Heart left ventricle (tissue), 16 donors: ENCODE results near the gene TAC4. TPM values are rescaled to one million over a fixed set of nuclear protein-coding genes. Genes with fewer than 3 reads are reported as not detected.

Experiments
- ATAC-seq, 4 donors: fragments of 200-7000 bp; cut with Tn5 transposase; one replicate each; pipeline ENCODE4 v1.9.1; 2020 to 2022; ENCODE audit warnings: moderate library complexity in 4 of 4, mild to moderate bottlenecking in 3 of 4, moderate number of reproducible peaks in 1 of 4
- DNase-seq, 5 donors: peaks; one replicate each; pipeline ENCODE4 v3.0.0-alpha.2; 2020
- H3K27ac ChIP-seq, 12 donors: fragments of 200-600 bp; sonication (generic) in 4 of 12; one replicate each; pipeline versions ENCODE4 v1.5.0 to v1.8.0; 2016 to 2022; ENCODE audit warnings: mild to moderate bottlenecking in 2 of 12
- H3K27me3 ChIP-seq, 9 donors: fragments of 200-600 bp; sonication (generic) in 2 of 9; one replicate each; pipeline versions ENCODE4 v1.5.1 to v1.8.0; 2016 to 2022; ENCODE audit warnings: mild to moderate bottlenecking in 3 of 9
- H3K36me3 ChIP-seq, 9 donors: fragments of 200-600 bp; sonication (generic) in 2 of 9; one replicate each; pipeline versions ENCODE4 v1.5.0 to v1.8.0; 2018 to 2022; ENCODE audit warnings: mild to moderate bottlenecking in 2 of 9
- H3K4me1 ChIP-seq, 12 donors: fragments of 200-600 bp; sonication (generic) in 4 of 12; one replicate each; pipeline versions ENCODE4 v1.5.0 to v1.8.0; 2016 to 2022; ENCODE audit warnings: mild to moderate bottlenecking in 3 of 12
- H3K4me3 ChIP-seq, 12 donors: fragments of 200-600 bp; sonication (generic) in 4 of 12; one replicate each; pipeline versions ENCODE4 v1.5.0 to v1.8.0; 2017 to 2022; ENCODE audit warnings: mild to moderate bottlenecking in 9 of 12, moderate library complexity in 4 of 12
- H3K9me3 ChIP-seq, 12 donors: fragments of 200-600 bp; sonication (generic) in 4 of 12; one replicate each; pipeline versions ENCODE4 v1.5.0 to v1.8.0; 2016 to 2022; ENCODE audit warnings: mild to moderate bottlenecking in 1 of 12
- POLR2A ChIP-seq, 2 donors: fragments of 450-650 bp; IDR thresholded peaks; one replicate each; pipeline ENCODE4 v1.6.1; 2017; ENCODE audit warnings: antibody characterized with exemption in 2 of 2, mild to moderate bottlenecking in 2 of 2, moderate library complexity in 2 of 2
- WGBS, 4 donors: extraction: QIAGEN DNeasy Blood & Tissue Kit in 2 of 4; methylation state at CpG; one replicate each; pipeline versions ENCODE4 v1.1.5 to v1.1.7; 2013 to 2018; 5-methylcytosine and 5-hydroxymethylcytosine counted together
- intact Hi-C, 10 donors: fragments of 100-400 bp; cut with DNase I; formaldehyde crosslinking; loops; one replicate each; pipeline versions ENCODE4 v1.11.1 to v1.14.2; 2022
- polyA plus RNA-seq, 2 donors: library from polyadenylated mRNA; stranded (reverse); fragments of 200-250 nt; gene quantifications; one replicate each; pipeline ENCODE4 v1.2.3, GENCODE V29; 2013
- total RNA-seq, 9 donors: library from RNA; depleted of rRNA in 2 of 9; stranded (reverse); fragments of >200 nt in 2 of 9; fragmentation: NEBNext Ultra II Directional in 3 of 9; extraction: Animal tissue kit (Norgen Biotek cat#: 25700) in 3 of 9; gene quantifications; one replicate each; pipeline versions ENCODE4 v1.1.0 to v1.2.4, GENCODE V29; 2016 to 2023
- TF ChIP-seq, protein P1 (sequence below), 12 donors: fragments of 200-600 bp; sonication (generic) in 4 of 12; IDR thresholded peaks; one replicate each; pipeline versions ENCODE4 v1.5.0 to v1.8.0; 2018 to 2022; ENCODE audit warnings: antibody characterized with exemption in 12 of 12, mild to moderate bottlenecking in 5 of 12
- donor health status: ischemic (EF 13 %, LVEDD 7.1; RV severe dilation, severe dysfunction).
- donor health status: healthy with polysubstance abuse.
- donor health status: DM: no; HTN: yes; CAD: no.
- donor health status: DM: no; HTN: no; CAD: no.
- donor health status: ischemic (EF 25% LVEDD 6.9; RV normal size, moderate dysfunction).
- donor health status: ischemic (EF 25% LVEDD 5.7; RV mildly dilated, moderate dysfunction).
- donor health status: healthy.
- donor health status: DM: yes; HTN: yes; CAD: no.
- donor health status: ischemic (EF 35%, LVEDD 5.7; RV mildly dilated, moderate dysfunction).
- donor health status: nonischemic (EF 11% LVEDD 7.7; RV severe dilation, severe dysfunction).
- donor health status: DM: yes; HTN: yes; CAD: no.
- donor health status: PGD.
- donor health status: ischemic (EF 29% LVEDD 5.4; RV normal size, mild dysfunction).
- donor health status: nonischemic (EF 23%, LVEDD 6.1; RV moderate dilation, normal function).

Gene TAC4
- total and polyA plus RNA-seq, 11 donors: 0.50 to 2.1 (median 1.3) TPM; not detected in 8

GRCh38 chr17:49869038-49869374 is 21.1 kb upstream of the TAC4 start:
- WGBS, 4 donors: 33 to 56% (median 47%) methylated on average over 1 of the region's 1 CpG

GRCh38 chr17:49866882-49867413 is 19.1 kb upstream of the TAC4 start:
- Histone ChIP-seq H3K4me3 (no peak overlapping the region), H3K4me1 (peaks cover 0 to 8% (median 0%) of the 10 kb centered on the region in 12 donors), H3K9me3 (no peaks in the 10 kb centered on the region), H3K27ac (no peak overlapping the region), H3K36me3 (no peaks in the 10 kb centered on the region), H3K27me3 (peaks cover 0 to 6% (median 0%) of the 10 kb centered on the region in 9 donors)
- 57 to 84% (median 81%) methylated on average over 3 of the region's 3 CpGs for WGBS, 4 donors
- intact Hi-C loops: loop anchor here in 3 of 10 donors (10.0 kb wide), 2 partner anchors 208 to 218 kb away; no protein-coding TSS in a partner anchor
- TF ChIP-seq, protein P1, sequence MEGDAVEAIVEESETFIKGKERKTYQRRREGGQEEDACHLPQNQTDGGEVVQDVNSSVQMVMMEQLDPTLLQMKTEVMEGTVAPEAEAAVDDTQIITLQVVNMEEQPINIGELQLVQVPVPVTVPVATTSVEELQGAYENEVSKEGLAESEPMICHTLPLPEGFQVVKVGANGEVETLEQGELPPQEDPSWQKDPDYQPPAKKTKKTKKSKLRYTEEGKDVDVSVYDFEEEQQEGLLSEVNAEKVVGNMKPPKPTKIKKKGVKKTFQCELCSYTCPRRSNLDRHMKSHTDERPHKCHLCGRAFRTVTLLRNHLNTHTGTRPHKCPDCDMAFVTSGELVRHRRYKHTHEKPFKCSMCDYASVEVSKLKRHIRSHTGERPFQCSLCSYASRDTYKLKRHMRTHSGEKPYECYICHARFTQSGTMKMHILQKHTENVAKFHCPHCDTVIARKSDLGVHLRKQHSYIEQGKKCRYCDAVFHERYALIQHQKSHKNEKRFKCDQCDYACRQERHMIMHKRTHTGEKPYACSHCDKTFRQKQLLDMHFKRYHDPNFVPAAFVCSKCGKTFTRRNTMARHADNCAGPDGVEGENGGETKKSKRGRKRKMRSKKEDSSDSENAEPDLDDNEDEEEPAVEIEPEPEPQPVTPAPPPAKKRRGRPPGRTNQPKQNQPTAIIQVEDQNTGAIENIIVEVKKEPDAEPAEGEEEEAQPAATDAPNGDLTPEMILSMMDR (IDR thresholded peaks at IDR 0.05): no peak
- no peak for TF ChIP-seq POLR2A (IDR thresholded peaks at IDR 0.05)
- no peak for ATAC-seq
- DNase-seq: no peak

More at GRCh38 chr17:49869038-49869374, 21.1 kb upstream of the TAC4 start:
- TF ChIP-seq, protein P1 (IDR thresholded peaks at IDR 0.05): no peak
- H3K9me3 ChIP-seq: no peaks in the 10 kb centered on the region
- intact Hi-C loops: loop anchor here in 3 of 10 donors (10.0 kb wide), 2 partner anchors 206 to 216 kb away; no protein-coding TSS in a partner anchor
- peaks cover 0 to 18% (median 0%) of the 10 kb centered on the region in 9 donors for H3K27me3 ChIP-seq
- H3K27ac ChIP-seq: no peak overlapping the region
- no peak overlapping the region for H3K4me3 ChIP-seq
- H3K4me1 ChIP-seq: no peaks in the 10 kb centered on the region
- no peak for DNase-seq
- H3K36me3 ChIP-seq: no peaks in the 10 kb centered on the region
- no peak for ATAC-seq

- Histone ChIP-seq H3K4me1 (peaks cover 0 to 12% (median 0%) of the 10 kb centered on the region in 12 donors), H3K36me3 (no peaks in the 10 kb centered on the region), H3K27me3 (peaks cover 0 to 9% (median 0%) of the 10 kb centered on the region in 9 donors), H3K4me3 (no peak overlapping the region), H3K9me3 (no peaks in the 10 kb centered on the region), H3K27ac (no peak overlapping the region)
- intact Hi-C loops: loop anchor here in 3 of 10 donors (10.0 kb wide), 2 partner anchors 209 to 219 kb away; no protein-coding TSS in a partner anchor
- no peak for TF ChIP-seq POLR2A (IDR thresholded peaks at IDR 0.05)
- TF ChIP-seq, protein P1 (IDR thresholded peaks at IDR 0.05): no peak
- ATAC-seq (no peak), DNase-seq (no peak)
- 36 to 50% (median 39%) methylated on average over 1 of the region's 1 CpG for WGBS, 4 donors
These were observed 18.1 kb upstream of the TAC4 start for GRCh38 chr17:49866019-49866380.

DNA sequence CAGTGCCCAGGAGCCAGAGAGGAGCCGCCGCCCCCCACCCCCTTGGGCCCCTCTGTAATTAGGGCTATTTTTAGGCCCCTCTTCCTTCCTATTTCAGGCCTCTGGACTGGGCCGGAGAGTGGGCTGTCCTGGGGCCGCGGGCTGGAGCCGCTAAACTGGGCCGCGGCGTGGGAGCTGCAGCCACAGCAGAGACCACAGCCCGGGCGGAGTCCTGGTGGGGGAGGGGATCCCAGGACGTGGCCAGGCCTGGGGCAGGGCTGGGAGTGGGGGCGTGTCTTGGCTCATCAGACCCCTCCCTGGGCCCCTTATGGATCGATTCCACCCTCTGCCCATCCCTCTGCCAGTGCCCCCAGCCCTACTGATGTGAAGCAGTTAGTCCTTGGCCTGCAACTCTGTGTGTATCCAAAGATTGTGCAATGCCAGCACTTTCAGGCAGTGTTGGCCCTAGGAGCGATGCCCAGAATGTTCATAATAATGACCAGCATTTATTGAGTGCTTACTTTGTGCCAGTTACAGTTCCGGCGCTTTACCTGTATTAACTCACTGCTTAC is 15.0 kb upstream of the TAC4 start:
- intact Hi-C loops: loop anchor here in 4 of 10 donors (5.0 to 10.0 kb wide), 3 partner anchors 134 to 222 kb away; partner anchors contain the start of gene DLX3 (in 1 of the 4)
- peaks cover 0 to 9% (median 0%) of the 10 kb centered on the region in 9 donors for H3K27me3 ChIP-seq
- H3K9me3 ChIP-seq: no peaks in the 10 kb centered on the region

More for the DNA sequence above, 15.0 kb upstream of the TAC4 start:
- ATAC-seq (no peak), DNase-seq (peak in 1 of 5 donors; percentile 18)
- Histone ChIP-seq H3K4me3 (no peak overlapping the region), H3K36me3 (no peaks in the 10 kb centered on the region), H3K27ac (no peak overlapping the region), H3K4me1 (peaks cover 0 to 14% (median 0%) of the 10 kb centered on the region in 12 donors)
- TF ChIP-seq, protein P1 (IDR thresholded peaks at IDR 0.05): no peak
- TF ChIP-seq POLR2A (IDR thresholded peaks at IDR 0.05): no peak
- WGBS, 4 donors: 29 to 71% (median 43%) methylated on average over 4 to 17 of the region's 17 CpGs
